Progenitor cell of endocrine pancreas (in vitro differentiated cells): ENCODE data around the gene BCL2L13. TPM values are rescaled to one million over a fixed set of nuclear protein-coding genes. Genes with fewer than 3 reads are reported as not detected.
"Not testable (repeated sequence)": the region's sequence is repeated elsewhere in the genome, so short reads cannot be mapped to it uniquely, and the experiment has no call there.

Experiments used
- DNase-seq: peaks from one replicate; pipeline ENCODE4 v3.0.0; 2021; ENCODE audit warnings: low spot score; ENCODE audit not compliant: unreplicated experiment
- H3K27ac Mint-ChIP-seq: 2 replicates; pipeline ENCODE4 v1.8.0; 2021; ENCODE audit warnings: mild to moderate bottlenecking, moderate library complexity, mixed read lengths
- H3K27me3 Mint-ChIP-seq: 2 replicates; pipeline ENCODE4 v1.8.0; 2021; ENCODE audit warnings: mixed read lengths
- H3K36me3 Mint-ChIP-seq: 2 replicates; pipeline ENCODE4 v1.8.0; 2022; ENCODE audit warnings: mixed read lengths; ENCODE audit not compliant: insufficient read depth
- H3K4me1 Mint-ChIP-seq: 2 replicates; pipeline ENCODE4 v1.8.0; 2021; ENCODE audit warnings: low read depth, mixed read lengths
- H3K4me3 Mint-ChIP-seq: 2 replicates; pipeline ENCODE4 v1.8.0; 2021; ENCODE audit warnings: low read depth, mild to moderate bottlenecking, moderate library complexity, mixed read lengths
- H3K9me3 Mint-ChIP-seq: 2 replicates; pipeline ENCODE4 v1.8.0; 2021; ENCODE audit warnings: low read depth, mixed read lengths
- CTCF ChIP-seq: fragments of 200-600 bp; sonication (generic); IDR thresholded peaks from one replicate; pipeline ENCODE4 v1.5.0; 2021; ENCODE audit warnings: antibody characterized with exemption, mild to moderate bottlenecking; ENCODE audit not compliant: unreplicated experiment
- total RNA-seq: library from RNA; stranded (reverse); gene quantifications from 2 replicates; pipeline ENCODE4 v1.2.1, GENCODE V29; 2021

The BCL2L13 gene
- total RNA-seq, 1 donor from 2014 or later: 36.0 TPM

GRCh38 chr22:17694752-17695151, 56.2 kb downstream of the BCL2L13 start:
- DNase-seq: no peak
- Mint-ChIP-seq H3K9me3 (no peaks in the 10 kb centered on the region), H3K4me3 (no peak overlapping the region), H3K4me1 (no peaks in the 10 kb centered on the region), H3K36me3 (no peaks in the 10 kb centered on the region), H3K27ac (no peak overlapping the region), H3K27me3 (no peaks in the 10 kb centered on the region)
- TF ChIP-seq CTCF: no peak

- Mint-ChIP-seq H3K4me3 (no peak overlapping the region), H3K9me3 (no peaks in the 10 kb centered on the region), H3K27ac (no peak overlapping the region), H3K4me1 (no peaks in the 10 kb centered on the region), H3K27me3 (no peaks in the 10 kb centered on the region), H3K36me3 (no peaks in the 10 kb centered on the region)
- TF ChIP-seq CTCF: no peak
- DNase-seq: no peak
Measured at GRCh38 chr22:17695986-17696385, 57.4 kb downstream of the BCL2L13 start.

GRCh38 chr22:17697196-17697595, 58.6 kb downstream of the BCL2L13 start:
- not testable (repeated sequence) for H3K4me3 Mint-ChIP-seq, H3K4me1 Mint-ChIP-seq, DNase-seq

GRCh38 chr22:17698276-17698675, 59.7 kb downstream of the BCL2L13 start:
- not testable (repeated sequence) for H3K36me3 Mint-ChIP-seq, H3K4me3 Mint-ChIP-seq, H3K27me3 Mint-ChIP-seq, H3K27ac Mint-ChIP-seq, DNase-seq, H3K9me3 Mint-ChIP-seq, H3K4me1 Mint-ChIP-seq

More at GRCh38 chr22:17697196-17697595, 58.6 kb downstream of the BCL2L13 start:
- H3K36me3 Mint-ChIP-seq, H3K27ac Mint-ChIP-seq, H3K9me3 Mint-ChIP-seq, H3K27me3 Mint-ChIP-seq: not testable (repeated sequence)

GRCh38 chr22:17698948-17699347, 60.4 kb downstream of the BCL2L13 start:
- no peak overlapping the region for H3K27ac Mint-ChIP-seq

GRCh38 chr22:17699696-17700340, 61.3 kb downstream of the BCL2L13 start:
- H3K4me1 Mint-ChIP-seq: no peaks in the 10 kb centered on the region
- TF ChIP-seq CTCF: no peak
- DNase-seq: no peak
- H3K27ac Mint-ChIP-seq: no peak overlapping the region
- H3K36me3 Mint-ChIP-seq: peaks cover 5% of the 10 kb centered on the region
- H3K9me3 Mint-ChIP-seq: no peaks in the 10 kb centered on the region
- no peak overlapping the region for H3K4me3 Mint-ChIP-seq
- H3K27me3 Mint-ChIP-seq: no peaks in the 10 kb centered on the region

More at GRCh38 chr22:17698948-17699347, 60.4 kb downstream of the BCL2L13 start:
- Mint-ChIP-seq H3K9me3 (no peaks in the 10 kb centered on the region), H3K4me1 (no peaks in the 10 kb centered on the region), H3K36me3 (peaks cover 3% of the 10 kb centered on the region), H3K27me3 (no peaks in the 10 kb centered on the region), H3K4me3 (no peak overlapping the region)
- no peak for TF ChIP-seq CTCF
- no peak for DNase-seq
